Measurements from ENCODE around the gene DAPK3.

DAPK3 gene

DNA sequence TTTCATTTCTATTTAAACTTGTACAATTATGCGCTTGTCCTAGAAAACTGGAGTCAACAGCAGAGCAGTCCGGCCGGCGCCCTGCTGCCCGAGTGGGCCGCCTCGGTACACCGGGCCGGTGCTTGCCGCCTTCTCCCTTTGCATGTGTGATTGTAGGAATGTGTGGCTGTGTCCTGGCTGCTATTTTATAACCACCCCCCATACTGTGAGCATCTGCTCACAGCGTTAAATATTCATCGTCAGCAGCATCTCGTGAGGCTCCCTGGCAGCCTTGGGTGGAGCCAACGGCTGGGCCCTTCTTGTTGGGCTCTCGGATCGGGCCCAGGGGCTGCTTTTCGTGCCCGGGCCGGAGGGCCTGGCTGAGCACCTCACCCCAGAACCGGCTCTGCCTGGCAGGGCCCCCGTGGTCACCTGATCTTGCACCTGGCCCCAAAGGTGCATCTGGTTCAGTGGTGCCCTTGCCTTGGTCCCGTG is 47.3 kb upstream of the DAPK3 start:
- Histone ChIP-seq H3K27me3 (ENCODE audit: control insufficient read depth, low read length) (no peaks in the 10 kb centered on the region), H3K4me1 (ENCODE audit: control insufficient read depth, low read length) (no peaks in the 10 kb centered on the region), H3K27ac (ENCODE audit: low read depth, low read length) (no peak overlapping the region), H3K36me3 (ENCODE audit: control insufficient read depth, low read length) (peaks cover 22% of the 10 kb centered on the region), H3K9me2 (replicated peaks; ENCODE audit: control insufficient read depth, low read length) (no peaks in the 10 kb centered on the region), H3K4me3 (ENCODE audit: low read length) (no peak overlapping the region), H3K9me3 (ENCODE audit: control insufficient read depth, insufficient read depth, low read length) (no peaks in the 10 kb centered on the region), H3K79me2 (ENCODE audit: control insufficient read depth, low read length) (peaks cover 67% of the 10 kb centered on the region), H4K20me1 (ENCODE audit: control insufficient read depth, insufficient read depth, low read depth, low read length) (no peaks in the 10 kb centered on the region; the same call in 1 of the 2 replicates), H3K4me2 (ENCODE audit: low read length) (no peak overlapping the region), H3F3A (ENCODE audit: control insufficient read depth, insufficient read depth) (no peaks in the 10 kb centered on the region)
- TF ChIP-seq, protein P1, sequence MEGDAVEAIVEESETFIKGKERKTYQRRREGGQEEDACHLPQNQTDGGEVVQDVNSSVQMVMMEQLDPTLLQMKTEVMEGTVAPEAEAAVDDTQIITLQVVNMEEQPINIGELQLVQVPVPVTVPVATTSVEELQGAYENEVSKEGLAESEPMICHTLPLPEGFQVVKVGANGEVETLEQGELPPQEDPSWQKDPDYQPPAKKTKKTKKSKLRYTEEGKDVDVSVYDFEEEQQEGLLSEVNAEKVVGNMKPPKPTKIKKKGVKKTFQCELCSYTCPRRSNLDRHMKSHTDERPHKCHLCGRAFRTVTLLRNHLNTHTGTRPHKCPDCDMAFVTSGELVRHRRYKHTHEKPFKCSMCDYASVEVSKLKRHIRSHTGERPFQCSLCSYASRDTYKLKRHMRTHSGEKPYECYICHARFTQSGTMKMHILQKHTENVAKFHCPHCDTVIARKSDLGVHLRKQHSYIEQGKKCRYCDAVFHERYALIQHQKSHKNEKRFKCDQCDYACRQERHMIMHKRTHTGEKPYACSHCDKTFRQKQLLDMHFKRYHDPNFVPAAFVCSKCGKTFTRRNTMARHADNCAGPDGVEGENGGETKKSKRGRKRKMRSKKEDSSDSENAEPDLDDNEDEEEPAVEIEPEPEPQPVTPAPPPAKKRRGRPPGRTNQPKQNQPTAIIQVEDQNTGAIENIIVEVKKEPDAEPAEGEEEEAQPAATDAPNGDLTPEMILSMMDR (IDR thresholded peaks at IDR 0.05; ENCODE audit: low read depth, low read length, poor library complexity, severe bottlenecking): no peak
- TF ChIP-seq EZH2phosphoT487 (IDR thresholded peaks at IDR 0.05; ENCODE audit: borderline replicate concordance, low read length): no peak

DNA sequence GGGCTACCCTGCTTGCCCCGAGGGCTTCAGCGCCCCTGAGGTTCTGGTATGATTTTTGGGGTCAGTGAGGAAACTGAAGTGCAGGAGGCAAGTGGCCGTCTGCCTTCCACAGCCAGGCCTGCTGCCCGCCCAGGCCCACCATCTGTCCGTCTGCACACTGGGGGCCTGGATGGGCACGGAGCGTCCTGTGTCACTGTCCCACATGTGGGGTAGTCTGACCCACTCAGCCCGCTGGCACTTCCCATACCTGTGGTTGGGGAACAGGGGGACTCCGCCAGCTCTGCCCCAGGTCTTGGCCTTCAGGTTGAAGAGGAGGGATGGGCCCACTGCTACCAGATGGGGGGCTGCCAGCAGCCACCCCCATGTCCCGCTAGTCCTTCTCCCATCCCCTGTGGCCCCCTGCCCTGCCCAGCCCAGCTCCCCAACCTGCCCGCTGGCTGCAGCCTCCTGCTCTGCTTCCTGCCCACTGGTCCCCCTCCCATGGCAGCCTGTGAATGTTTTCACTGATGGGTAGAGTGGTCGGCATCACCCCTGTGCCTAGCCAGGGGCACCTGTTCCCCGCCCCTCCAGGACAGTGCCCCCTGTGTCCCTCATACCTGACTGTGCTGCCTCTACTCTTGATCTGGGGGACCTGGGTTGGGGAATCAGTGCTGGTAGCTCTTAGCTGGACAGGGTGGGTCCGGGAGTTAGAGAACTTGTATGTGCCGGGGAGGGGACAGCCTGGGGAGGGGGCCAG is 46.2 kb upstream of the DAPK3 start:
- no peaks in the 10 kb centered on the region; the same call in none of the 2 replicates for H4K20me1 ChIP-seq (ENCODE audit: control insufficient read depth, insufficient read depth, low read depth, low read length)
- H3K36me3 ChIP-seq (ENCODE audit: control insufficient read depth, low read length): peaks cover 24% of the 10 kb centered on the region
- no peak for TF ChIP-seq EZH2phosphoT487 (IDR thresholded peaks at IDR 0.05; ENCODE audit: borderline replicate concordance, low read length)
- TF ChIP-seq, protein P1 (IDR thresholded peaks at IDR 0.05; ENCODE audit: low read depth, low read length, poor library complexity, severe bottlenecking): no peak

DNA sequence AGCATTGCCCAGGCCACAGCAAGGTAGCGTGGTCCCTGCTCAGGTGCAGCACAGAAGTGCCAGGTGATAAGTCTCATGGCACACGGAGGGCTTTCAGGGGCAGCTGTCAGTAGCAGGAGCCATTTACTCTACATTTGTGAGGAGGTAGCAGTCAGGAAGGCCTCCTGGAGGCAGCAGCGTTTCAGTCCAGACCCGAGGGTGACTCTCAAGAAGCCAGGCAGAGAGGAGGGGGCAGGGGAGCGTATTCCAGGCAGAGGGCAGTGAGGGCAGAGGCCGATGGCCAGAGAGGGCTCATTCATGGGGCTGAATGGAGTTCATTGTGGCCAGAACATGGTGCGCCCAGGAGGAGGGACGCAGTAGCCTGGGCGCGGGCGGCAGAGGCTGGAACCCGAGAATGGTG is 45.6 kb upstream of the DAPK3 start:
- Histone ChIP-seq H3K27me3 (ENCODE audit: control insufficient read depth, low read length) (no peaks in the 10 kb centered on the region), H3K79me2 (ENCODE audit: control insufficient read depth, low read length) (peaks cover 69% of the 10 kb centered on the region), H3K4me1 (ENCODE audit: control insufficient read depth, low read length) (no peaks in the 10 kb centered on the region), H4K20me1 (ENCODE audit: control insufficient read depth, insufficient read depth, low read depth, low read length) (no peaks in the 10 kb centered on the region; the same call in 1 of the 2 replicates), H3K9me3 (ENCODE audit: control insufficient read depth, insufficient read depth, low read length) (no peaks in the 10 kb centered on the region), H3K9me2 (replicated peaks; ENCODE audit: control insufficient read depth, low read length) (no peaks in the 10 kb centered on the region), H3K4me2 (ENCODE audit: low read length) (no peak overlapping the region), H3K36me3 (ENCODE audit: control insufficient read depth, low read length) (peaks cover 24% of the 10 kb centered on the region), H3F3A (ENCODE audit: control insufficient read depth, insufficient read depth) (no peaks in the 10 kb centered on the region), H3K27ac (ENCODE audit: low read depth, low read length) (no peak overlapping the region), H3K4me3 (ENCODE audit: low read length) (no peak overlapping the region)
- no peak for TF ChIP-seq EZH2phosphoT487 (IDR thresholded peaks at IDR 0.05; ENCODE audit: borderline replicate concordance, low read length)
- TF ChIP-seq, protein P1 (IDR thresholded peaks at IDR 0.05; ENCODE audit: low read depth, low read length, poor library complexity, severe bottlenecking): no peak

More for the DNA sequence above, 46.2 kb upstream of the DAPK3 start:
- no peaks in the 10 kb centered on the region for H3F3A ChIP-seq (ENCODE audit: control insufficient read depth, insufficient read depth)
- no peaks in the 10 kb centered on the region for H3K9me3 ChIP-seq (ENCODE audit: control insufficient read depth, insufficient read depth, low read length)
- H3K4me3 ChIP-seq (ENCODE audit: low read length): no peak overlapping the region
- no peaks in the 10 kb centered on the region for H3K4me1 ChIP-seq (ENCODE audit: control insufficient read depth, low read length)
- no peak overlapping the region for H3K4me2 ChIP-seq (ENCODE audit: low read length)
- H3K79me2 ChIP-seq (ENCODE audit: control insufficient read depth, low read length): peaks cover 72% of the 10 kb centered on the region
- no peak overlapping the region for H3K27ac ChIP-seq (ENCODE audit: low read depth, low read length)
- no peaks in the 10 kb centered on the region for H3K9me2 ChIP-seq (replicated peaks; ENCODE audit: control insufficient read depth, low read length)
- no peaks in the 10 kb centered on the region for H3K27me3 ChIP-seq (ENCODE audit: control insufficient read depth, low read length)

Data from DOHH2 (cell line).